GM12878 (cell line): ENCODE measurements around the gene NHERF1. TPM values are rescaled to one million over a fixed set of nuclear protein-coding genes. Genes with fewer than 3 reads are reported as not detected.

ENCODE experiments used
- ATAC-seq: fragments of 200-7000 bp; cut with Tn5 transposase; 3 replicates; pipeline ENCODE4 v1.9.1; 2020; ENCODE audit warnings: mild to moderate bottlenecking, moderate library complexity
- BruUV-seq: library from RNA; stranded (reverse); fragments of 400-500 nt; replicated peaks from 2 replicates; lab custom pipeline; 2021; lab: Mats Ljungman, UMichigan
- CTCF ChIA-PET: fragments of 300-600 bp; sonication (Branson Sonifier 250); formaldehyde crosslinking; extraction: SDS; loops from one replicate; lab custom pipeline; 2021; ENCODE audit warnings: inconsistent platforms; lab: Yijun Ruan, JAX
- POLR2A ChIA-PET: fragments of 350-600 bp; formaldehyde crosslinking; extraction: SDS; loops from one replicate; lab custom pipeline; 2021; ENCODE audit warnings: inconsistent platforms; lab: Charles Lee
- RAD21 ChIA-PET: fragments of 300-600 bp; sonication (Branson Sonifier 250); formaldehyde crosslinking; loops from one replicate; lab custom pipeline; 2023; ENCODE audit warnings: antibody characterized with exemption; ENCODE audit not compliant: unreplicated experiment; lab: Charles Lee
- SMC1A ChIA-PET: fragments of 300-600 bp; sonication (Branson Sonifier 250); formaldehyde crosslinking; loops from one replicate; lab custom pipeline; 2023; ENCODE audit not compliant: unreplicated experiment, uncharacterized antibody; lab: Charles Lee
- DNase-seq: peaks from one replicate; pipeline ENCODE4 v3.0.0-alpha.2; 2011; ENCODE audit warnings: low read depth, low spot score
- FAIRE-seq: peaks from 3 replicates; lab custom pipeline; 2011; peaks lifted over from hg19 to GRCh38; lab: Jason Lieb, UNC
- H2AFZ ChIP-seq: 2 replicates; pipeline ENCODE4 v1.6.0; 2011; ENCODE audit warnings: low read depth, low read length, control low read depth; ENCODE audit not compliant: control insufficient read depth
- H3K27ac ChIP-seq: 2 replicates; pipeline ENCODE4 v1.5.1; 2011; ENCODE audit warnings: control low read depth; ENCODE audit not compliant: control insufficient read depth, insufficient read depth
- H3K27me3 ChIP-seq, 2 experiments: replicated peaks in 1 of 2; 2 replicates each; pipeline versions ENCODE4 v1.6.0 to v1.6.1; 2011; ENCODE audit warnings: low read length in 1 of 2; ENCODE audit not compliant: control insufficient read depth in 2 of 2, insufficient read depth in 2 of 2
- H3K36me3 ChIP-seq, 2 experiments: 2 replicates each; pipeline ENCODE4 v1.5.1; 2011; ENCODE audit warnings: low read length in 1 of 2; ENCODE audit not compliant: control insufficient read depth in 2 of 2, insufficient read depth in 2 of 2
- H3K4me1 ChIP-seq: 2 replicates; pipeline ENCODE4 v1.6.1; 2011; ENCODE audit warnings: mild to moderate bottlenecking, low read length, moderate library complexity, mixed read lengths; ENCODE audit not compliant: control insufficient read depth, insufficient read depth
- H3K4me2 ChIP-seq: 2 replicates; pipeline ENCODE4 v1.6.0; 2011; ENCODE audit warnings: control low read depth; ENCODE audit not compliant: control insufficient read depth, insufficient read depth
- H3K4me3 ChIP-seq: fragments of 200-600 bp; sonication (generic); 2 replicates; pipeline ENCODE4 v1.5.1; 2016
- H3K79me2 ChIP-seq: 2 replicates; pipeline ENCODE4 v1.6.0; 2011; ENCODE audit warnings: low read length; ENCODE audit not compliant: control insufficient read depth, insufficient read depth
- H3K9ac ChIP-seq: 2 replicates; pipeline ENCODE4 v1.8.0; 2011; ENCODE audit warnings: low read length, control low read depth, mixed read lengths; ENCODE audit not compliant: control insufficient read depth, insufficient read depth
- H3K9me3 ChIP-seq: replicated peaks from 3 replicates; pipeline ENCODE4 v1.5.1; 2011; ENCODE audit warnings: mild to moderate bottlenecking, low read length; ENCODE audit not compliant: control insufficient read depth, insufficient read depth
- H4K20me1 ChIP-seq: 2 replicates; pipeline ENCODE4 v1.6.0; 2011; ENCODE audit not compliant: control insufficient read depth, insufficient read depth
- BMI1 ChIP-seq: fragments of 450-650 bp; IDR thresholded peaks from 2 replicates; pipeline ENCODE4 v1.6.1; 2016; ENCODE audit warnings: mild to moderate bottlenecking, moderate library complexity, borderline replicate concordance
- CEBPB ChIP-seq, 2 experiments: fragments of 150-350 bp in 1 of 2; IDR thresholded peaks; 2 replicates each; pipeline ENCODE4 v1.6.1; 2012 to 2014; ENCODE audit warnings: low read depth in 2 of 2, low read length in 2 of 2, borderline replicate concordance in 1 of 2, inconsistent platforms in 1 of 2
- EGR1 ChIP-seq, 2 experiments: IDR thresholded peaks; 1 replicate in 1 of 2; 2 replicates in 1 of 2; pipeline ENCODE4 v1.6.1; 2011 to 2012; ENCODE audit warnings: low read depth in 2 of 2, low read length in 2 of 2, borderline replicate concordance in 1 of 2, mild to moderate bottlenecking in 1 of 2, moderate library complexity in 1 of 2
- IKZF1 ChIP-seq: fragments of 450-650 bp; conservative IDR thresholded peaks from 2 replicates; pipeline ENCODE4 v1.6.1; 2017; ENCODE audit warnings: antibody characterized with exemption, mild to moderate bottlenecking
- JUND ChIP-seq: IDR thresholded peaks from 2 replicates; pipeline ENCODE4 v1.6.1; 2012; ENCODE audit warnings: low read depth, mild to moderate bottlenecking, low read length, improper control_type of control experiment, moderate library complexity
- MTA3 ChIP-seq: IDR thresholded peaks from 2 replicates; pipeline ENCODE4 v1.6.1; 2012; ENCODE audit warnings: low read length, inconsistent platforms, borderline replicate concordance
- NFIC ChIP-seq: IDR thresholded peaks from 2 replicates; pipeline ENCODE4 v1.6.1; 2012; ENCODE audit warnings: low read depth, mild to moderate bottlenecking, inconsistent platforms, low read length, moderate library complexity
- NRF1 ChIP-seq: conservative IDR thresholded peaks from 2 replicates; pipeline ENCODE4 v1.6.1; 2011; ENCODE audit warnings: mild to moderate bottlenecking, low read depth, low read length, improper control_type of control experiment
- PAX8 ChIP-seq: fragments of 450-650 bp; IDR thresholded peaks from 2 replicates; pipeline ENCODE4 v1.6.1; 2017; ENCODE audit warnings: mild to moderate bottlenecking, moderate library complexity
- POLR2A ChIP-seq: IDR thresholded peaks from 2 replicates; pipeline ENCODE4 v1.6.1; 2011; ENCODE audit warnings: low read depth, mild to moderate bottlenecking, low read length
- RUNX3 ChIP-seq: IDR thresholded peaks from 2 replicates; pipeline ENCODE4 v1.6.1; 2012; ENCODE audit warnings: low read length, inconsistent platforms
- SIN3A ChIP-seq: IDR thresholded peaks from 2 replicates; pipeline ENCODE4 v1.6.1; 2012; ENCODE audit warnings: low read depth, low read length, improper control_type of control experiment
- SMAD5 ChIP-seq: IDR thresholded peaks from 2 replicates; pipeline ENCODE4 v1.6.1; 2016; ENCODE audit warnings: antibody characterized with exemption, low read depth
- STAT1 ChIP-seq: fragments of 450-650 bp; conservative IDR thresholded peaks from 2 replicates; pipeline ENCODE4 v1.6.1; 2014; ENCODE audit warnings: antibody characterized with exemption, mild to moderate bottlenecking
- TBL1XR1 ChIP-seq: IDR thresholded peaks from 2 replicates; pipeline ENCODE4 v1.6.1; 2012; ENCODE audit warnings: low read depth, low read length, improper control_type of control experiment
- WRNIP1 ChIP-seq: IDR thresholded peaks from 2 replicates; pipeline ENCODE4 v1.6.1; 2011; ENCODE audit warnings: low read depth, low read length, improper control_type of control experiment, borderline replicate concordance
- WGBS: methylation state at CpG from one replicate; pipeline ENCODE4 v1.1.6; 2016; ENCODE audit warnings: low lambda C conversion rate; ENCODE audit not compliant: insufficient replicate concordance, insufficient coverage; ENCODE audit errors: missing lambda C conversion rate; 5-methylcytosine and 5-hydroxymethylcytosine counted together
- in situ Hi-C: fragments of 300-500 bp; cut with MboI; formaldehyde crosslinking; loops from 9 replicates; pipeline ENCODE4 v1.14.3; 2018; ENCODE audit warnings: mixed read lengths
- intact Hi-C: fragments of 100-400 bp; cut with micrococcal nuclease; formaldehyde crosslinking; loops from one replicate; pipeline ENCODE4 v1.14.2; 2022; ENCODE audit not compliant: unreplicated experiment
- polyA plus RNA-seq, 11 experiments: library from polyadenylated mRNA; depleted of rRNA in 4 of 11; unstranded in 6 of 11; stranded (reverse) in 5 of 11; fragments of >200 nt; fragmentation: Nextera tagmentation in 4 of 11; fragmentation: Illumina TruSeq in 1 of 11; extraction: Ambion mirVana in 4 of 11; extraction: Trizol in 1 of 11; gene quantifications; 1 replicate in 1 of 11; 2 replicates in 10 of 11; pipeline versions ENCODE4 v1.2.1 to v1.2.3, GENCODE V29; 2011 to 2016; ENCODE audit warnings: inconsistent platforms in 2 of 11, missing spikeins in 2 of 11, low read depth in 1 of 11
- total RNA-seq, 4 experiments: library from RNA; depleted of rRNA in 3 of 4; stranded (reverse); fragments of >200 nt in 3 of 4; fragmentation: Illumina TruSeq in 1 of 4; extraction: Trizol in 1 of 4; gene quantifications; 2 replicates each; pipeline versions ENCODE4 v1.2.1 to v1.2.3, GENCODE V29; 2013 to 2021

Gene NHERF1
- total and polyA plus RNA-seq, 10 of the 15 experiments (the other 5 are each of a cell fraction or from before 2014, with no cell fraction given): 13.4 to 61.6 (median 39.0) TPM

- Histone ChIP-seq H3K27ac (no peak overlapping the region), H2AFZ (no peak overlapping the region), H3K27me3 (no peaks in the 10 kb centered on the region), H3K4me3 (no peak overlapping the region), H3K9me3 (no peaks in the 10 kb centered on the region), H4K20me1 (no peaks in the 10 kb centered on the region), H3K9ac (no peak overlapping the region), H3K79me2 (peaks cover 24% of the 10 kb centered on the region), H3K4me2 (0 out of 2 replicates have a peak overlapping the region, but pooled peaks have one; percentile 18), H3K4me1 (peaks cover 21% of the 10 kb centered on the region), H3K36me3 (no peaks in the 10 kb centered on the region; a peak in 2 of 4 replicates)
- FAIRE-seq (no peak), DNase-seq (no peak), ATAC-seq (no peak)
- ChIA-PET SMC1A (interaction anchor here (1.0 to 2.4 kb wide), 2 partner anchors 20 to 97 kb away, joined by 3 to 7 read pairs; no protein-coding TSS in a partner anchor), RAD21 (interaction anchor here (0.7 to 2.6 kb wide), 3 partner anchors 10 to 234 kb away, joined by 4 to 11 read pairs (median 5); partner anchors contain the start of gene RAB37), POLR2A (interaction anchor here (0.8 to 1.5 kb wide), 2 partner anchors 9 to 21 kb away, joined by 3 to 5 read pairs; partner anchors contain the start of gene NAT9), CTCF (interaction anchor here (0.6 to 4.0 kb wide), 8 partner anchors 9 to 181 kb away, joined by 3 to 26 read pairs (median 5); no protein-coding TSS in a partner anchor)
- in situ Hi-C loops (no loop called here), intact Hi-C loops (no loop called here)
- WGBS: 94% methylated on average over 3 of the region's 3 CpGs
- no peak for TF ChIP-seq PAX8
- no peak for TF ChIP-seq TBL1XR1
- no peak for TF ChIP-seq NFIC
- no peak for TF ChIP-seq CEBPB (IDR thresholded peaks at IDR 0.05; ENCODE audit: borderline replicate concordance in 1 of 2, low read depth in 2 of 2, low read length in 2 of 2)
- TF ChIP-seq POLR2A: no peak
- no peak for TF ChIP-seq MTA3
- TF ChIP-seq BMI1: no peak
- TF ChIP-seq JUND: no peak
- no peak for TF ChIP-seq STAT1
- no peak for TF ChIP-seq SMAD5
- TF ChIP-seq RUNX3: no peak
- no peak for TF ChIP-seq EGR1 (IDR thresholded peaks at IDR 0.05; ENCODE audit: borderline replicate concordance in 1 of 2, low read depth in 2 of 2, low read length in 2 of 2)
- no peak for TF ChIP-seq NRF1
- no peak for TF ChIP-seq IKZF1
- no peak for TF ChIP-seq WRNIP1
- TF ChIP-seq SIN3A: no peak
- no TSS peak for BruUV-seq
Observed at GRCh38 chr17:74754832-74755231, 6.4 kb downstream of the NHERF1 start.
